ENCODE data around the gene DNPEP. TPM values are rescaled to one million over a fixed set of nuclear protein-coding genes. Genes with fewer than 3 reads are reported as not detected.

Gene DNPEP
- total RNA-seq, 4 donors from 2014 or later: 35.2 to 88.1 (median 52.6) TPM

DNA sequence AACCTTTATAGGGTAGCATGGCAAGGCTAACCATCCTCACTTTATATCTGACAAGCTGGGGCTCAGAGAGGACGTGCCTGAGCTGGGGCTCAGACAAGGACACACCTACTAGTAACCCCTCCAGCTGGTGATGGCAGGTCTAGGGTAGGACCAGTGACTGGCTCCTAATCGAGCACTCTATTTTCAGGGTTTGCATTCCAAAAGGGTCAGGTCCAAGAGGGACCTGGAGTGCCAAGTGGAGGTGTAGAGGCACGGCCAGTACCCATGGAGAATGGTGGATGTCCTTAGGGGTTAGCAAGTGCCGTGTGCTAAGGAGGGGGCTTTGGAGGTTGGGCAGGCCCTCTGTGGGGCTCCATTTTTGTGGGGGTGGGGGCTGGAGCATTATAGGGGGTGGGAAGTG, 29.2 kb upstream of the DNPEP start:
- H3K9me3 ChIP-seq: peaks cover 0 to 13% (median 3%) of the 10 kb centered on the region in 4 donors
- peaks cover 0 to 11% (median 4%) of the 10 kb centered on the region in 4 donors for H3K4me1 ChIP-seq
- H3K27ac ChIP-seq: no peak overlapping the region
- DNase-seq (ENCODE audit: low spot score in 2 of 2): no peak
- no peaks in the 10 kb centered on the region for H3K36me3 ChIP-seq
- no peak for TF ChIP-seq POLR2A (IDR thresholded peaks at IDR 0.05)
- TF ChIP-seq EP300 (IDR thresholded peaks at IDR 0.05): no peak
- TF ChIP-seq, protein P1, sequence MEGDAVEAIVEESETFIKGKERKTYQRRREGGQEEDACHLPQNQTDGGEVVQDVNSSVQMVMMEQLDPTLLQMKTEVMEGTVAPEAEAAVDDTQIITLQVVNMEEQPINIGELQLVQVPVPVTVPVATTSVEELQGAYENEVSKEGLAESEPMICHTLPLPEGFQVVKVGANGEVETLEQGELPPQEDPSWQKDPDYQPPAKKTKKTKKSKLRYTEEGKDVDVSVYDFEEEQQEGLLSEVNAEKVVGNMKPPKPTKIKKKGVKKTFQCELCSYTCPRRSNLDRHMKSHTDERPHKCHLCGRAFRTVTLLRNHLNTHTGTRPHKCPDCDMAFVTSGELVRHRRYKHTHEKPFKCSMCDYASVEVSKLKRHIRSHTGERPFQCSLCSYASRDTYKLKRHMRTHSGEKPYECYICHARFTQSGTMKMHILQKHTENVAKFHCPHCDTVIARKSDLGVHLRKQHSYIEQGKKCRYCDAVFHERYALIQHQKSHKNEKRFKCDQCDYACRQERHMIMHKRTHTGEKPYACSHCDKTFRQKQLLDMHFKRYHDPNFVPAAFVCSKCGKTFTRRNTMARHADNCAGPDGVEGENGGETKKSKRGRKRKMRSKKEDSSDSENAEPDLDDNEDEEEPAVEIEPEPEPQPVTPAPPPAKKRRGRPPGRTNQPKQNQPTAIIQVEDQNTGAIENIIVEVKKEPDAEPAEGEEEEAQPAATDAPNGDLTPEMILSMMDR (IDR thresholded peaks at IDR 0.05): no peak
- 56 to 85% methylated on average over 2 to 4 of the region's 4 CpGs for WGBS, 2 donors
- no peak overlapping the region for H3K4me3 ChIP-seq
- peaks cover 0 to 69% of the 10 kb centered on the region in 2 donors for H3K27me3 ChIP-seq

DNA sequence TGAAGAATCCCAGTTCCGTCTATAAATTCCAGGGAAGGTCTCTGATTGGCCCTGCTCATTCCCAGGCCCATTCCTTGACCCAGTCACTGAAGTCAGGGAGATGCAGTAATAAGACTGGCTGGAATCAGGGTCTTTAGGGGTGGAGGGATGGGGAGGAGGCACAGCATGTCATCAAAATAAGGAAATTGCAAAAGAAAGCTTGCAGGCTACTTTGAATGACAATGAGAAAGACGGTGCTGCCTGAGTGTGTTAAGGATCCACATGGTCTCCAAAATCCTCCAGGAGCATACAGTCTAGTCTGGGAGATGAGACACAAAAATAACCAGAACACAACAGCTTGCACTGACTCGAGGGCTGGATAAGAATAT, 28.5 kb upstream of the DNPEP start:
- TF ChIP-seq, protein P1 (IDR thresholded peaks at IDR 0.05): no peak
- TF ChIP-seq POLR2A (IDR thresholded peaks at IDR 0.05) (no peak), EP300 (IDR thresholded peaks at IDR 0.05) (no peak)
- no peak for DNase-seq (ENCODE audit: low spot score in 2 of 2)
- Histone ChIP-seq H3K36me3 (no peaks in the 10 kb centered on the region), H3K4me1 (peaks cover 0 to 11% (median 4%) of the 10 kb centered on the region in 4 donors), H3K27ac (no peak overlapping the region), H3K4me3 (no peak overlapping the region), H3K27me3 (peaks cover 0 to 73% of the 10 kb centered on the region in 2 donors), H3K9me3 (peaks cover 0 to 18% (median 3%) of the 10 kb centered on the region in 4 donors)
- 28 to 30% methylated on average over 3 of the region's 3 CpGs for WGBS, 2 donors

DNA sequence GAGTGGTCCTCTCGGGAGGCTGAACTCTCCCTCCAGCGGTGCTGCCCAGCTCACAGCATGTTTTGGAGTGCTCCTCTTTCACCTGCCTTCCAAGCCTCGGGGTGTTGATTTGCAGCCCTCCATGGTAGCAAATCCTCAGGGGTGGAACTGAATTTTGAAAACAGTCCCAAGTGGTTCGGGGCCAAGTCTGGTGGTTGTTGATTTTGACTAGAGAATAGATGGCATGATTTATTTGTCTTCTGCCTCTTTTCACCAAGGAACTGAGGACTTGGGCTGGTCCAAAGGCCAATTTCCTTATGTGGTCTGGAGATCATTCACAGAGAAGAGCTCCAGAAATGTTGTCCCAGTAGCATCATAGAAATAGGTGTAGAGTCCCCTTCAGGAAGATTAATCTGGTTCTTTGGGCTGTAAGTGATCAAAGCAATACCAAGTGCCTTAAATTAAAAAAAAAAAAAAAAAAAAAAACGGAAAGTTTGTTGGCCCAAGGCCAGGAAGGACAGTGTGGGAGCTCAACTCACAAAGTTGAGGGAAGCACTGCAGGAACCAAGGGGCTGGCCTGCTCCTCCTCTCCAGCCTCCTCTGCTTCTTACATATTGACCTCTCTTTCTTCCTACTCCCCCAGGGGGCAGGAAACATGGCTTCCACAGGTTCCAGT, 28.0 kb upstream of the DNPEP start:
- H3K4me1 ChIP-seq: peaks cover 0 to 11% (median 4%) of the 10 kb centered on the region in 4 donors
- no peak overlapping the region for H3K4me3 ChIP-seq
- peaks cover 0 to 75% of the 10 kb centered on the region in 2 donors for H3K27me3 ChIP-seq
- DNase-seq (ENCODE audit: low spot score in 2 of 2): no peak
- TF ChIP-seq, protein P1 (IDR thresholded peaks at IDR 0.05): no peak
- TF ChIP-seq EP300 (IDR thresholded peaks at IDR 0.05) (no peak), POLR2A (IDR thresholded peaks at IDR 0.05) (no peak)
- no peaks in the 10 kb centered on the region for H3K36me3 ChIP-seq
- peaks cover 0 to 18% (median 3%) of the 10 kb centered on the region in 4 donors for H3K9me3 ChIP-seq
- no peak overlapping the region for H3K27ac ChIP-seq
- WGBS, 2 donors: 59 to 70% methylated on average over 5 of the region's 5 CpGs

DNA sequence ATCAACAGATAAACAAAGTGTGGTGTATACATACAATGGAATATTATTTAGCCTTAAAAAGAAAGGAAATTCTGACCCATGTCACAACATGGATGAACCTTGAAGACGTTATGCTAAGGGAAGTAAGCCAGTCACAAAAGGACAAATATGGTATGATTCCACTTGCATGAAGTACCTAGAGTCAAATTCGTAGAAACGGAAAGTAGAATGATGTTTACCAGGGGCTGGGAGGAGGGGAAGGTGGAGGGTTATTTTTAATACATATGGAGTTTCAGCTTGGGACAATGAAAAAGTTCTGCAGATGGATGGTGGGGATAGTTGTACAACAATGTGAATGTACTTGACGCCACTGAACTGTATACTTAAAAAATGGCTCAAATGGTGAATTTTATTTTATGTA, 27.1 kb upstream of the DNPEP start:
- no peak for DNase-seq (ENCODE audit: low spot score in 2 of 2)
- H3K27ac ChIP-seq: no peak overlapping the region
- no peaks in the 10 kb centered on the region for H3K36me3 ChIP-seq
- H3K4me3 ChIP-seq: no peak overlapping the region
- H3K27me3 ChIP-seq: peaks cover 0 to 69% of the 10 kb centered on the region in 2 donors
- peaks cover 0 to 11% (median 4%) of the 10 kb centered on the region in 4 donors for H3K4me1 ChIP-seq
- TF ChIP-seq EP300 (IDR thresholded peaks at IDR 0.05) (no peak), POLR2A (IDR thresholded peaks at IDR 0.05) (no peak)
- TF ChIP-seq, protein P1 (IDR thresholded peaks at IDR 0.05): no peak
- WGBS, 2 donors: 72 to 73% methylated on average over 4 of the region's 4 CpGs
- H3K9me3 ChIP-seq: peaks cover 0 to 18% (median 3%) of the 10 kb centered on the region in 4 donors

DNA sequence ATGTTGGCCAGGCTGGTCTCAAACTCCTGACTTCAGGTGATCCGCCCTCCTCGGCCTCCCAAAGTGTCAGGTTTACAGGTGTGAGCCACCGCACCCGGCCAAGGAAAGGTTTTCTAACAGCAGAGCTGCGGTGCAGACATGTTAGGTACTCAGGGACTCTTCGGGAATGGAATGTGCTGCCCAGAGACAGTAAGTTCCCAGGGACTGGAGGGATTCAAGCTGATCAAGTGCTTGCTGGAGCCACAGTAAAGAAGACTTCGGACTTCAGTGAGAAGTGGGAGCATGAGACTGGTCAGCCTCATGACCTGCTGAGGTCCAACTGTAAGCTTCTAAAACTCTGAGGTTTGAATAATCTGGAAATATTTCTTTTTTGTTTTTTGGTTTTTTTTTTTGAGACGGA, 22.7 kb upstream of the DNPEP start:
- Histone ChIP-seq H3K4me3 (no peak overlapping the region), H3K27me3 (peaks cover 0 to 31% of the 10 kb centered on the region in 2 donors), H3K36me3 (no peaks in the 10 kb centered on the region), H3K27ac (no peak overlapping the region), H3K9me3 (peaks cover 0 to 18% (median 3%) of the 10 kb centered on the region in 4 donors), H3K4me1 (no peaks in the 10 kb centered on the region)
- 91 to 92% methylated on average over 8 of the region's 8 CpGs for WGBS, 2 donors
- no peak for DNase-seq (ENCODE audit: low spot score in 2 of 2)
- no peak for TF ChIP-seq POLR2A (IDR thresholded peaks at IDR 0.05)
- TF ChIP-seq EP300 (IDR thresholded peaks at IDR 0.05): no peak
- TF ChIP-seq, protein P1 (IDR thresholded peaks at IDR 0.05): no peak
